ENCODE results near the gene GRK3. TPM values are rescaled to one million over a fixed set of nuclear protein-coding genes. Genes with fewer than 3 reads are reported as not detected.
"Not testable (repeated sequence)": the region's sequence is repeated elsewhere in the genome, so short reads cannot be mapped to it uniquely, and the experiment has no call there.

The GRK3 gene
- 62.9 TPM for total RNA-seq

GRCh38 chr22:25564320-25564978 is at the start of gene GRK3:
GRK3 (plus strand) TSS chr22:25564675; CDS start chr22:25565041, 366 bp downstream.
- peak; percentile 43 for DNase-seq

- DNase-seq: no peak
Measured at GRCh38 chr22:25518000-25518663, 46.3 kb upstream of the GRK3 start.

GRCh38 chr22:25525376-25525775 is 39.1 kb upstream of the GRK3 start:
- DNase-seq: no peak

GRCh38 chr22:25525804-25526584 is 38.5 kb upstream of the GRK3 start:
- DNase-seq: not testable (repeated sequence)

GRCh38 chr22:25527016-25527415 is 37.5 kb upstream of the GRK3 start:
- DNase-seq: not testable (repeated sequence)

GRCh38 chr22:25528068-25528467 is 36.4 kb upstream of the GRK3 start:
- not testable (repeated sequence) for DNase-seq

GRCh38 chr22:25529059-25529458 is 35.4 kb upstream of the GRK3 start:
- DNase-seq: not testable (repeated sequence)

GRCh38 chr22:25529541-25530137 is 34.8 kb upstream of the GRK3 start:
- DNase-seq: not testable (repeated sequence)

- DNase-seq: not testable (repeated sequence)
Measured at GRCh38 chr22:25531677-25532076, 32.8 kb upstream of the GRK3 start.

- no peak for DNase-seq
Measured at GRCh38 chr22:25534724-25535123, 29.8 kb upstream of the GRK3 start.

- no peak for DNase-seq
Measured at GRCh38 chr22:25536589-25536988, 27.9 kb upstream of the GRK3 start.

- DNase-seq: no peak
Measured at GRCh38 chr22:25540166-25540907, 24.1 kb upstream of the GRK3 start.

- DNase-seq: no peak
Measured at GRCh38 chr22:25540908-25541660, 23.4 kb upstream of the GRK3 start.

GRCh38 chr22:25542191-25542590 is 22.3 kb upstream of the GRK3 start:
- no peak for DNase-seq

GRCh38 chr22:25542720-25543402 is 21.6 kb upstream of the GRK3 start:
- DNase-seq: no peak

- no peak for DNase-seq
Measured at GRCh38 chr22:25545146-25545545, 19.3 kb upstream of the GRK3 start.

GRCh38 chr22:25545672-25546071 is 18.8 kb upstream of the GRK3 start:
- DNase-seq: no peak

- no peak for DNase-seq
Measured at GRCh38 chr22:25546242-25546641, 18.2 kb upstream of the GRK3 start.

- no peak for DNase-seq
Measured at GRCh38 chr22:25546751-25547150, 17.7 kb upstream of the GRK3 start.

GRCh38 chr22:25548866-25549464 is 15.5 kb upstream of the GRK3 start:
- DNase-seq: no peak
